ENCODE data around the gene SHE.
"Not testable (repeated sequence)": the region's sequence is repeated elsewhere in the genome, so short reads cannot be mapped to it uniquely, and the experiment has no call there.

The SHE gene

GRCh38 chr1:154502066-154502743 is at the start of gene SHE, which contains the start of gene TDRD10:
Gene SHE, minus strand, starts transcription at chr1:154502412. Its CDS starts 386 bp downstream, at chr1:154502026.
Gene TDRD10, plus strand, starts transcription at chr1:154502219. Its CDS starts 4,685 bp downstream, at chr1:154506904.
- no peak for DNase-seq (ENCODE audit: low spot score)

GRCh38 chr1:154551474-154551873 is 49.3 kb upstream of the SHE start:
- DNase-seq (ENCODE audit: low spot score): no peak

- DNase-seq (ENCODE audit: low spot score): no peak
Observed at GRCh38 chr1:154550657-154551056, 48.4 kb upstream of the SHE start.

GRCh38 chr1:154550070-154550469 is 47.9 kb upstream of the SHE start:
- no peak for DNase-seq (ENCODE audit: low spot score)

- DNase-seq (ENCODE audit: low spot score): no peak
Observed at GRCh38 chr1:154549202-154549770, 47.1 kb upstream of the SHE start.

- no peak for DNase-seq (ENCODE audit: low spot score)
Observed at GRCh38 chr1:154548028-154548427, 45.8 kb upstream of the SHE start.

GRCh38 chr1:154547105-154547732 is 45.0 kb upstream of the SHE start:
- no peak for DNase-seq (ENCODE audit: low spot score)

GRCh38 chr1:154546264-154547063 is 44.3 kb upstream of the SHE start:
- DNase-seq (ENCODE audit: low spot score): peak; percentile 57

GRCh38 chr1:154541231-154541630 is 39.0 kb upstream of the SHE start:
- no peak for DNase-seq (ENCODE audit: low spot score)

- DNase-seq (ENCODE audit: low spot score): no peak
Observed at GRCh38 chr1:154539486-154540483, 37.6 kb upstream of the SHE start.

GRCh38 chr1:154536570-154536969 is 34.4 kb upstream of the SHE start:
- no peak for DNase-seq (ENCODE audit: low spot score)

GRCh38 chr1:154533952-154534844 is 32.0 kb upstream of the SHE start:
- peak; percentile 61 for DNase-seq (ENCODE audit: low spot score)

- DNase-seq (ENCODE audit: low spot score): not testable (repeated sequence)
Observed at GRCh38 chr1:154531950-154532349, 29.7 kb upstream of the SHE start.

GRCh38 chr1:154529308-154529707 is 27.1 kb upstream of the SHE start:
- DNase-seq (ENCODE audit: low spot score): no peak

GRCh38 chr1:154527192-154527591 is 25.0 kb upstream of the SHE start:
- DNase-seq (ENCODE audit: low spot score): no peak

GRCh38 chr1:154524881-154525280 is 22.7 kb upstream of the SHE start:
- no peak for DNase-seq (ENCODE audit: low spot score)

- no peak for DNase-seq (ENCODE audit: low spot score)
Observed at GRCh38 chr1:154521695-154522094, 19.5 kb upstream of the SHE start.

- DNase-seq (ENCODE audit: low spot score): no peak
Observed at GRCh38 chr1:154520333-154520732, 18.1 kb upstream of the SHE start.

GRCh38 chr1:154519591-154519991 is 17.4 kb upstream of the SHE start:
- DNase-seq (ENCODE audit: low spot score): no peak

GRCh38 chr1:154517661-154518060 is 15.4 kb upstream of the SHE start:
- DNase-seq (ENCODE audit: low spot score): no peak
